B cell (primary cell): ENCODE results near the gene PMM1.

Experiments
- CTCF ChIP-seq: fragments of 200-600 bp; IDR thresholded peaks from one replicate; pipeline ENCODE4 v1.8.0; 2022; ENCODE audit warnings: antibody characterized with exemption, mild to moderate bottlenecking
- EZH2 ChIP-seq: IDR thresholded peaks from 2 replicates; pipeline ENCODE4 v1.6.1; 2012; ENCODE audit warnings: borderline replicate concordance, low read depth, mild to moderate bottlenecking, moderate library complexity, low read length; ENCODE audit not compliant: insufficient read depth, poor library complexity, severe bottlenecking

- no peak for TF ChIP-seq CTCF
- no peak for TF ChIP-seq EZH2
Measured at GRCh38 chr22:41589391-41590241, at the start of gene PMM1.
